HUDEP-2 (cell line): ENCODE data around the gene ILKAP.

Experiments used
- DNase-seq, 76 experiments: peaks; one replicate each; lab custom pipeline; 2025; ENCODE audit not compliant: unreplicated experiment in 76 of 76; lab: John Stamatoyannopoulos, UW

The ILKAP gene

GRCh38 chr2:238237431-238238135 is 34.1 kb upstream of the ILKAP start:
- DNase-seq, result peak in 23 of 76 experiments; percentile 6 to 65 (median 26)

GRCh38 chr2:238236571-238236970 is 33.1 kb upstream of the ILKAP start:
- peak in 3 of 76 experiments; percentile 11 to 26 (median 14) for DNase-seq

- no peak for DNase-seq
Observed at GRCh38 chr2:238235856-238236255, 32.4 kb upstream of the ILKAP start.

- DNase-seq, result peak in 1 of 76 experiments; percentile 10
Observed at GRCh38 chr2:238235331-238235732, 31.8 kb upstream of the ILKAP start.

- DNase-seq, result no peak
Observed at GRCh38 chr2:238233625-238234024, 30.1 kb upstream of the ILKAP start.

- DNase-seq, result no peak
Observed at GRCh38 chr2:238231809-238232208, 28.3 kb upstream of the ILKAP start.

- peak in 69 of 76 experiments; percentile 9 to 80 (median 60) for DNase-seq
Observed at GRCh38 chr2:238231251-238231793, 27.8 kb upstream of the ILKAP start.

- no peak for DNase-seq
Observed at GRCh38 chr2:238230699-238231098, 27.2 kb upstream of the ILKAP start.

GRCh38 chr2:238228700-238229099 is 25.2 kb upstream of the ILKAP start:
- no peak for DNase-seq

- DNase-seq, result no peak
Observed at GRCh38 chr2:238227587-238228032, 24.1 kb upstream of the ILKAP start.

GRCh38 chr2:238226698-238227586 is 23.4 kb upstream of the ILKAP start:
- DNase-seq, result no peak

GRCh38 chr2:238225911-238226697 is 22.6 kb upstream of the ILKAP start:
- no peak for DNase-seq

GRCh38 chr2:238225121-238225520 is 21.6 kb upstream of the ILKAP start:
- no peak for DNase-seq

- DNase-seq, result no peak
Observed at GRCh38 chr2:238224356-238225035, 21.0 kb upstream of the ILKAP start.

- DNase-seq, result no peak
Observed at GRCh38 chr2:238220892-238221521, 17.5 kb upstream of the ILKAP start.

GRCh38 chr2:238220274-238220891 is 16.9 kb upstream of the ILKAP start:
- no peak for DNase-seq

- DNase-seq, result no peak
Observed at GRCh38 chr2:238216651-238217184, 13.2 kb upstream of the ILKAP start.

- DNase-seq, result no peak
Observed at GRCh38 chr2:238207006-238207405, 3.5 kb upstream of the ILKAP start.
